HG03045 (cell line): Measurements from ENCODE around the gene CHKB.

Experiments
- ATAC-seq: cut with Tn5 transposase; IDR thresholded peaks from one replicate; pipeline ENCODE4 v1.9.1; 2021; ENCODE audit warnings: mild to moderate bottlenecking, moderate library complexity; ENCODE audit not compliant: unreplicated experiment

CHKB gene

GRCh38 chr22:50531962-50532674 is 50.5 kb downstream of the CHKB start:
- ATAC-seq, result no peak

- ATAC-seq, result peak; percentile 28
Measured at GRCh38 chr22:50531546-50531961, 51.1 kb downstream of the CHKB start.

GRCh38 chr22:50530877-50531545 is 51.6 kb downstream of the CHKB start:
- no peak for ATAC-seq

GRCh38 chr22:50530580-50530876 is 52.1 kb downstream of the CHKB start:
- no peak for ATAC-seq

- no peak for ATAC-seq
Measured at GRCh38 chr22:50529897-50530579, 52.6 kb downstream of the CHKB start, which contains the start of gene TYMP. Gene TYMP, minus strand, starts transcription at chr22:50530012. Its CDS starts 303 bp downstream, at chr22:50529709.

GRCh38 chr22:50529416-50529896 is 53.2 kb downstream of the CHKB start:
- no peak for ATAC-seq
